H9 (cell line): ENCODE results near the gene USP22. TPM values are rescaled to one million over a fixed set of nuclear protein-coding genes. Genes with fewer than 3 reads are reported as not detected.

Experiments used
- DNase-seq: peaks from one replicate; pipeline ENCODE4 v3.0.0-alpha.2; 2017
- H2AFZ ChIP-seq: one replicate; pipeline ENCODE4 v1.6.1; 2013; ENCODE audit warnings: mild to moderate bottlenecking, low read length, control low read depth, moderate library complexity
- H2AK5ac ChIP-seq: 2 replicates; pipeline ENCODE4 v1.6.1; 2013; ENCODE audit warnings: low read length, control low read depth, mixed read lengths; ENCODE audit not compliant: insufficient read length
- H2BK120ac ChIP-seq: one replicate; pipeline ENCODE4 v1.6.1; 2013; ENCODE audit warnings: low read depth, mild to moderate bottlenecking, low read length, control low read depth, inconsistent platforms; ENCODE audit not compliant: poor library complexity, severe bottlenecking
- H2BK12ac ChIP-seq: 2 replicates; pipeline ENCODE4 v1.6.1; 2013; ENCODE audit warnings: low read length, control low read depth, mixed read lengths, low read depth; ENCODE audit not compliant: insufficient read length
- H2BK15ac ChIP-seq: 2 replicates; pipeline ENCODE4 v1.6.1; 2013; ENCODE audit warnings: low read depth, low read length, control low read depth
- H2BK20ac ChIP-seq: one replicate; pipeline ENCODE4 v1.6.1; 2013; ENCODE audit warnings: low read depth, mild to moderate bottlenecking, low read length, control low read depth, inconsistent platforms; ENCODE audit not compliant: poor library complexity, severe bottlenecking
- H2BK5ac ChIP-seq: 2 replicates; pipeline ENCODE4 v1.6.1; 2013; ENCODE audit warnings: low read length, control low read depth, mixed read lengths; ENCODE audit not compliant: insufficient read length
- H3K14ac ChIP-seq: 2 replicates; pipeline ENCODE4 v1.6.1; 2013; ENCODE audit warnings: low read length, control low read depth; ENCODE audit not compliant: insufficient read depth
- H3K18ac ChIP-seq: 2 replicates; pipeline ENCODE4 v1.6.1; 2013; ENCODE audit warnings: low read depth, mild to moderate bottlenecking, mixed read lengths, low read length, control low read depth; ENCODE audit not compliant: insufficient read length
- H3K23ac ChIP-seq: 2 replicates; pipeline ENCODE4 v1.6.1; 2013; ENCODE audit warnings: low read length, control low read depth, mixed read lengths, low read depth; ENCODE audit not compliant: insufficient read length
- H3K23me2 ChIP-seq: 2 replicates; pipeline ENCODE4 v1.6.1; 2013; ENCODE audit warnings: low read depth, mild to moderate bottlenecking, mixed read lengths, low read length, control low read depth; ENCODE audit not compliant: insufficient read length, poor library complexity, severe bottlenecking
- H3K27ac ChIP-seq: 2 replicates; pipeline ENCODE4 v1.5.1; 2013; ENCODE audit warnings: low read length, control low read depth, mixed read lengths, low read depth; ENCODE audit not compliant: insufficient read length
- H3K27me3 ChIP-seq: 2 replicates; pipeline ENCODE4 v1.6.1; 2013; ENCODE audit warnings: low read length, control low read depth, inconsistent platforms; ENCODE audit not compliant: insufficient read depth
- H3K4ac ChIP-seq: 2 replicates; pipeline ENCODE4 v1.6.1; 2013; ENCODE audit warnings: low read depth, mild to moderate bottlenecking, control low read depth, inconsistent platforms, low read length, moderate library complexity
- H3K4me1 ChIP-seq: 2 replicates; pipeline ENCODE4 v1.6.1; 2013; ENCODE audit warnings: low read length, control low read depth, inconsistent platforms; ENCODE audit not compliant: insufficient read depth
- H3K4me2 ChIP-seq: 2 replicates; pipeline ENCODE4 v1.6.1; 2013; ENCODE audit warnings: low read length, control low read depth, mixed read lengths; ENCODE audit not compliant: insufficient read length, insufficient read depth
- H3K56ac ChIP-seq: 2 replicates; pipeline ENCODE4 v1.6.1; 2013; ENCODE audit warnings: low read depth, mild to moderate bottlenecking, mixed read lengths, low read length, control low read depth; ENCODE audit not compliant: insufficient read length
- H3K79me1 ChIP-seq: 2 replicates; pipeline ENCODE4 v1.6.1; 2013; ENCODE audit warnings: low read depth, mild to moderate bottlenecking, moderate library complexity, low read length, control low read depth, inconsistent platforms; ENCODE audit not compliant: insufficient read depth, poor library complexity, severe bottlenecking
- H3K79me2 ChIP-seq: 2 replicates; pipeline ENCODE4 v1.6.1; 2013; ENCODE audit warnings: low read length, control low read depth, inconsistent platforms; ENCODE audit not compliant: insufficient read depth
- H3K9ac ChIP-seq: 2 replicates; pipeline ENCODE4 v1.6.1; 2013; ENCODE audit warnings: low read length, control low read depth, mixed read lengths; ENCODE audit not compliant: insufficient read length; ENCODE audit errors: extremely low read depth
- H3K9me3 ChIP-seq: one replicate; pipeline ENCODE4 v1.6.1; 2013; ENCODE audit warnings: low read depth, low read length, inconsistent platforms; ENCODE audit not compliant: control insufficient read depth
- H3T11ph ChIP-seq: one replicate; pipeline ENCODE4 v1.6.1; 2013; ENCODE audit warnings: mild to moderate bottlenecking, low read length, control low read depth, inconsistent platforms
- H4K20me1 ChIP-seq: one replicate; pipeline ENCODE4 v1.6.1; 2013; ENCODE audit not compliant: control insufficient read depth, insufficient read length, insufficient read depth
- H4K5ac ChIP-seq: 2 replicates; pipeline ENCODE4 v1.6.1; 2013; ENCODE audit warnings: low read depth, mild to moderate bottlenecking, mixed read lengths, low read length, control low read depth; ENCODE audit not compliant: insufficient read length
- H4K8ac ChIP-seq: replicated peaks from 2 replicates; pipeline ENCODE4 v1.6.1; 2013; ENCODE audit warnings: low read length, control low read depth, mixed read lengths, low read depth; ENCODE audit not compliant: insufficient read length
- H4K91ac ChIP-seq: 2 replicates; pipeline ENCODE4 v1.6.1; 2013; ENCODE audit warnings: low read depth, mild to moderate bottlenecking, moderate library complexity, mixed read lengths, low read length, control low read depth; ENCODE audit not compliant: insufficient read length
- H3K27ac Mint-ChIP-seq, 3 experiments: 2 replicates in 2 of 3; 3 replicates in 1 of 3; pipeline ENCODE4 v1.8.0; 2020 to 2021; ENCODE audit warnings: mixed read lengths in 3 of 3, mild to moderate bottlenecking in 1 of 3, moderate library complexity in 1 of 3
- H3K27me3 Mint-ChIP-seq: 2 replicates; pipeline ENCODE4 v1.8.0; 2021; ENCODE audit warnings: low read depth, mild to moderate bottlenecking, moderate library complexity, mixed read lengths
- H3K36me3 Mint-ChIP-seq, 3 experiments: 2 replicates in 2 of 3; 3 replicates in 1 of 3; pipeline ENCODE4 v1.8.0; 2020 to 2021; ENCODE audit warnings: low read depth in 3 of 3, mixed read lengths in 3 of 3; ENCODE audit not compliant: insufficient read depth in 1 of 3
- H3K4me1 Mint-ChIP-seq, 2 experiments: 2 replicates each; pipeline ENCODE4 v1.8.0; 2020; ENCODE audit warnings: mixed read lengths in 2 of 2
- H3K4me3 Mint-ChIP-seq, 2 experiments: 2 replicates in 1 of 2; 3 replicates in 1 of 2; pipeline ENCODE4 v1.8.0; 2020 to 2021; ENCODE audit warnings: mild to moderate bottlenecking in 2 of 2, mixed read lengths in 2 of 2, moderate library complexity in 1 of 2
- H3K9me3 Mint-ChIP-seq, 2 experiments: 2 replicates in 1 of 2; 3 replicates in 1 of 2; pipeline ENCODE4 v1.8.0; 2020; ENCODE audit warnings: mild to moderate bottlenecking in 2 of 2, mixed read lengths in 2 of 2, moderate library complexity in 1 of 2
- CTCF ChIP-seq: fragments of 200-600 bp; sonication (generic); conservative IDR thresholded peaks from 3 replicates; pipeline ENCODE4 v1.8.0; 2021; ENCODE audit warnings: antibody characterized with exemption, mild to moderate bottlenecking
- WGBS: extraction: QIAGEN DNeasy Blood & Tissue Kit; methylation state at CpG from one replicate; pipeline ENCODE4 v1.1.7; 2013; ENCODE audit warnings: missing lambda C conversion rate, low lambda C conversion rate, mixed read lengths; ENCODE audit not compliant: insufficient read length; ENCODE audit errors: extremely low coverage; 5-methylcytosine and 5-hydroxymethylcytosine counted together
- total RNA-seq: library from RNA; stranded (reverse); gene quantifications from 2 replicates; pipeline ENCODE4 v1.2.1, GENCODE V29; 2021

The USP22 gene
- total RNA-seq, 1 experiment from 2014 or later: 345 TPM

GRCh38 chr17:21021208-21021803 lies 21.5 kb downstream of the USP22 start:
- H3K27me3 ChIP-seq: no peaks in the 10 kb centered on the region
- peaks cover 8% of the 10 kb centered on the region for H3K79me1 ChIP-seq
- H4K5ac ChIP-seq: no peak overlapping the region
- Mint-ChIP-seq H3K27ac (peak overlapping the region; percentile 27 to 90 (median 52); a peak in 3 of 7 replicates), H3K4me3 (no peak overlapping the region), H3K36me3 (peaks cover 76 to 94% (median 91%) of the 10 kb centered on the region in 3 experiments), H3K9me3 (no peaks in the 10 kb centered on the region), H3K27me3 (no peaks in the 10 kb centered on the region), H3K4me1 (peaks cover 0 to 2% of the 10 kb centered on the region in 2 experiments; a peak in 1 of 4 replicates)
- H3K14ac ChIP-seq: no peak overlapping the region
- WGBS: no CpG with 5 or more reads among the region's 7 CpGs
- no peak for DNase-seq
- no peaks in the 10 kb centered on the region for H3K23me2 ChIP-seq
- H3K4me1 ChIP-seq: no peaks in the 10 kb centered on the region
- no peak overlapping the region for H4K8ac ChIP-seq
- no peak overlapping the region for H3K4ac ChIP-seq
- H3K23ac ChIP-seq: no peak overlapping the region
- H2AK5ac ChIP-seq: no peak overlapping the region
- no peak overlapping the region for H2BK5ac ChIP-seq
- peaks cover 45% of the 10 kb centered on the region for H3K79me2 ChIP-seq
- no peak overlapping the region for H2BK15ac ChIP-seq
- no peaks in the 10 kb centered on the region for H4K20me1 ChIP-seq
- H2BK20ac ChIP-seq: no peak overlapping the region
- H3K18ac ChIP-seq: no peak overlapping the region
- no peak overlapping the region for H3K27ac ChIP-seq
- H2BK120ac ChIP-seq: no peak overlapping the region
- no peak overlapping the region for H3K4me2 ChIP-seq
- no peak overlapping the region for H3K56ac ChIP-seq
- H4K91ac ChIP-seq: no peak overlapping the region
- no peak overlapping the region for H2AFZ ChIP-seq
- no peak overlapping the region for H3K9ac ChIP-seq
- H2BK12ac ChIP-seq: no peak overlapping the region
- TF ChIP-seq CTCF: no peak
- no peak overlapping the region for H3T11ph ChIP-seq
- H3K9me3 ChIP-seq: no peaks in the 10 kb centered on the region
